ENCODE data around the gene LCP1. TPM values are rescaled to one million over a fixed set of nuclear protein-coding genes. Genes with fewer than 3 reads are reported as not detected.

LCP1 gene
- total RNA-seq, 8 experiments from 2014 or later, result 0.27 to 0.64 (median 0.35) TPM; not detected in 1

Other genes starting within 250 kb of the LCP1 start
- 10 to 100 TPM; 25.1 to 48.5 (median 32.2) TPM for gene ZC3H13, start 129.4 kb downstream of the LCP1 start, total RNA-seq
- gene CPB2, start 77.1 kb downstream of the LCP1 start, total RNA-seq, result under 1 TPM in 7 of 8 experiments, not detected in 1; 0.11 to 0.54 (median 0.24) TPM
- gene LRRC63, start 29.8 kb upstream of the LCP1 start, total RNA-seq, result under 1 TPM in 5 of 8 experiments, not detected in 3; 0.16 to 0.73 (median 0.36) TPM
- 10 to 100 TPM in 3 of 8 experiments, 1 to 10 TPM in 5; 1.1 to 20.2 (median 5.3) TPM for gene RUBCNL, start 205.1 kb upstream of the LCP1 start, total RNA-seq